ENCODE measurements around the gene CMTM3. TPM values are rescaled to one million over a fixed set of nuclear protein-coding genes. Genes with fewer than 3 reads are reported as not detected.
A peak's percentile ranks its signal among the peaks of the same experiment; 100 is the strongest.

CMTM3 gene
- total and polyA plus RNA-seq, 2 of the 4 experiments (the other 2 are of a cell fraction) = 4.5 to 35.5 TPM

DNA sequence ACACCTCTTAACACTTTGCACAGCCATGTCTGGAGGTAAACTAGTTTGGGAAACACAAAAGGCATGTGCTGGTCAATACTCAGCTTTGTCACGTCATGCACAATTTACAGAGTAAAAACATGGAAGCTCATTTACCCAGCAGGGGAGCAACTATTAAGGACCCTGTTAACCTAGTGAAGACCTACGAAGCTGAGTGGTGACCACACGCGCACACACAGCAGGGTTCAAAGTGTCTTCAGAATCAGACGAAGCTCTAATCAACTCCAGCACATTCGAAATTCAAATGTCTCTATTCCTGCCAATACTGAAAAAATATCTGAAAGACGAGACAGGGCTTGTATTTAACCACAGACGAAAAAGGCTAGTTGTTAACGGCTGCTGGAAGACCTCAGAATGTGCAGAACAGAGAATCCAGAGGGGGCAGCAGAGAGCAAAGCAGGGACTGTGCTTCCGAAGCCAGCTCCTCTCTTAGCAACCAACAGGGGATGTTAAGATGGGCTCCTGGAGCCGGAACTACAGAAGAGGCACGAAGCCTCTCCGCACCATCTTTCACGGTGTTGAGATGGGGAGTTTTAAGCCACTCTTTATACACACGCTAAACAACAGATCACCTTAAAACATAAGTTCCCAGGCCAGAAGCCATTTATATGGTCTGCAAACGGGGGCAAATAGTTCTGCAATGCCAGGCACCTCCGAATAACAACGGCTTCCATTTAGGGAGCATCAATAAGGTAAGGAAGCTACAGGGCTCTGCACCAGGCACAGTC lies 46.4 kb downstream of the CMTM3 start:
- H3K23ac ChIP-seq (ENCODE audit: low read depth, low read length) = no peak overlapping the region
- in situ Hi-C loops (cut with MboI; ENCODE audit: low sequenced_read_pairs) (no loop called here), dilution Hi-C loops (cut with HindIII; ENCODE audit: low sequenced_read_pairs, unreplicated experiment) (no loop called here), intact Hi-C loops (cut with micrococcal nuclease) (no loop called here)
- H3K4me1 ChIP-seq (ENCODE audit: control insufficient read depth, insufficient read depth, low read length) = peaks cover 3% of the 10 kb centered on the region; the same call in 1 of the 2 replicates
- peak overlapping the region; percentile 4; the same call in 1 of the 2 replicates for H3K4me3 ChIP-seq (ENCODE audit: insufficient read depth, low read depth, low read length)
- peaks cover 11% of the 10 kb centered on the region; the same call in 1 of the 2 replicates for H3K9me1 ChIP-seq (ENCODE audit: insufficient read depth, low read length)
- H3K56ac ChIP-seq (ENCODE audit: extremely low read depth, insufficient read depth, low read length) = no peak overlapping the region
- no peak overlapping the region; the same call in 1 of the 2 replicates for H3K14ac ChIP-seq (replicated peaks; ENCODE audit: low read depth, low read length)
- no peak overlapping the region for H3K4ac ChIP-seq (ENCODE audit: low read depth, low read length)
- TF ChIP-seq, protein P1, sequence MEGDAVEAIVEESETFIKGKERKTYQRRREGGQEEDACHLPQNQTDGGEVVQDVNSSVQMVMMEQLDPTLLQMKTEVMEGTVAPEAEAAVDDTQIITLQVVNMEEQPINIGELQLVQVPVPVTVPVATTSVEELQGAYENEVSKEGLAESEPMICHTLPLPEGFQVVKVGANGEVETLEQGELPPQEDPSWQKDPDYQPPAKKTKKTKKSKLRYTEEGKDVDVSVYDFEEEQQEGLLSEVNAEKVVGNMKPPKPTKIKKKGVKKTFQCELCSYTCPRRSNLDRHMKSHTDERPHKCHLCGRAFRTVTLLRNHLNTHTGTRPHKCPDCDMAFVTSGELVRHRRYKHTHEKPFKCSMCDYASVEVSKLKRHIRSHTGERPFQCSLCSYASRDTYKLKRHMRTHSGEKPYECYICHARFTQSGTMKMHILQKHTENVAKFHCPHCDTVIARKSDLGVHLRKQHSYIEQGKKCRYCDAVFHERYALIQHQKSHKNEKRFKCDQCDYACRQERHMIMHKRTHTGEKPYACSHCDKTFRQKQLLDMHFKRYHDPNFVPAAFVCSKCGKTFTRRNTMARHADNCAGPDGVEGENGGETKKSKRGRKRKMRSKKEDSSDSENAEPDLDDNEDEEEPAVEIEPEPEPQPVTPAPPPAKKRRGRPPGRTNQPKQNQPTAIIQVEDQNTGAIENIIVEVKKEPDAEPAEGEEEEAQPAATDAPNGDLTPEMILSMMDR (conservative IDR thresholded peaks at IDR 0.05; ENCODE audit: low read depth, low read length) = peak; percentile 93
- TF ChIP-seq SMC3 (IDR thresholded peaks at IDR 0.05; ENCODE audit: low read depth, low read length) = peak; percentile 35
- TF ChIP-seq BHLHE40 (IDR thresholded peaks at IDR 0.05; ENCODE audit: low read depth, low read length) = no peak
- peak; percentile 72 for TF ChIP-seq RAD21 (IDR thresholded peaks at IDR 0.05; ENCODE audit: low read length)
- peaks cover 13 to 19% of the 10 kb centered on the region in 2 experiments; a peak in 3 of 4 replicates for H3K79me1 ChIP-seq (ENCODE audit: low read depth in 1 of 2, low read length in 2 of 2)
- peak overlapping the region; percentile 36 to 81; a peak in 3 of 4 replicates for H4K8ac ChIP-seq (ENCODE audit: low read depth in 2 of 2, low read length in 2 of 2)
- BruUV-seq (replicated peaks) = no TSS peak
- no peaks in the 10 kb centered on the region for H3K27me3 ChIP-seq (ENCODE audit: control insufficient read depth, insufficient read depth, low read length)
- H2AK9ac ChIP-seq (replicated peaks; ENCODE audit: low read depth, low read length, poor library complexity) = no peak overlapping the region
- no peak overlapping the region for H4K91ac ChIP-seq (ENCODE audit: insufficient read depth, low read depth, low read length)
- ChIA-PET CTCF (interaction anchor here (0.5 to 2.1 kb wide), 22 partner anchors 8 to 1168 kb away, joined by 3 to 18 read pairs (median 6); partner anchors contain the start of gene CMTM4), POLR2A (ENCODE audit: unreplicated experiment) (interaction anchor here (0.6 kb wide), 1 partner anchor 222 kb away, joined by 3 read pairs; no protein-coding TSS in a partner anchor)
- no peak overlapping the region for H2BK15ac ChIP-seq (ENCODE audit: low read depth, low read length)
- peak; percentile 80 for DNase-seq
- H2BK5ac ChIP-seq (ENCODE audit: low read depth, low read length, poor library complexity, severe bottlenecking) = no peak overlapping the region
- H4K5ac ChIP-seq (ENCODE audit: low read depth, low read length) = peak overlapping the region; percentile 6; the same call in 1 of the 2 replicates
- no peak overlapping the region for H2BK20ac ChIP-seq (ENCODE audit: low read depth, low read length)
- H3K36me3 ChIP-seq (ENCODE audit: control insufficient read depth, insufficient read depth, low read length) = no peaks in the 10 kb centered on the region
- H3K9me3 ChIP-seq (ENCODE audit: control insufficient read depth, insufficient read depth, low read length) = no peaks in the 10 kb centered on the region
- no peak overlapping the region for H3K9ac ChIP-seq (ENCODE audit: low read depth, low read length)
- no peak overlapping the region for H3K27ac ChIP-seq (ENCODE audit: insufficient read depth, low read length)
- no CpG with 5 or more reads among the region's 18 CpGs for WGBS, 2 experiments (ENCODE audit: extremely low coverage in 2 of 2, insufficient read length in 1 of 2)
- H3K4me2 ChIP-seq (ENCODE audit: low read depth, low read length) = peak overlapping the region; percentile 48
- H3K18ac ChIP-seq (ENCODE audit: low read depth, low read length) = no peak overlapping the region
- H2AK5ac ChIP-seq (ENCODE audit: low read depth, low read length) = no peak overlapping the region; the same call in 1 of the 2 replicates
- no peaks in the 10 kb centered on the region for H4K20me1 ChIP-seq (ENCODE audit: insufficient read depth, low read length)
- peak overlapping the region; percentile 38 for H2AFZ ChIP-seq (replicated peaks; ENCODE audit: low read length, poor library complexity)
- peak; percentile 98 for ATAC-seq (ENCODE audit: low read depth)
- H2BK120ac ChIP-seq (ENCODE audit: low read depth, low read length) = no peak overlapping the region
